WTC11 (cell line): ENCODE data around the gene PTPRG. TPM values are rescaled to one million over a fixed set of nuclear protein-coding genes. Genes with fewer than 3 reads are reported as not detected.

Experiments used
- ATAC-seq: fragments of 200-7000 bp; cut with Tn5 transposase; 2 replicates; pipeline ENCODE4 v1.10.0; 2021; ENCODE audit warnings: mild to moderate bottlenecking, moderate library complexity
- CTCF ChIA-PET: fragments of 300-600 bp; sonication (Branson Sonifier 250); formaldehyde crosslinking; loops from one replicate; lab custom pipeline; 2021; ENCODE audit warnings: antibody characterized with exemption; lab: Charles Lee
- POLR2A ChIA-PET: fragments of 350-600 bp; sonication (Branson Sonifier 250); formaldehyde crosslinking; loops from one replicate; lab custom pipeline; 2021; ENCODE audit warnings: antibody characterized with exemption; lab: Charles Lee
- DNase-seq: peaks from one replicate; pipeline ENCODE4 v3.0.0; 2021; ENCODE audit warnings: low spot score
- H3K27ac Mint-ChIP-seq: 2 replicates; pipeline ENCODE4 v1.8.0; 2021; ENCODE audit warnings: mixed read lengths
- H3K27me3 Mint-ChIP-seq: 2 replicates; pipeline ENCODE4 v1.8.0; 2021; ENCODE audit warnings: low read depth, mild to moderate bottlenecking, moderate library complexity, mixed read lengths
- H3K36me3 Mint-ChIP-seq: 2 replicates; pipeline ENCODE4 v1.8.0; 2021; ENCODE audit warnings: mixed read lengths
- H3K4me1 Mint-ChIP-seq: 2 replicates; pipeline ENCODE4 v1.8.0; 2022; ENCODE audit warnings: mixed read lengths
- H3K4me3 Mint-ChIP-seq: 2 replicates; pipeline ENCODE4 v1.8.0; 2021; ENCODE audit warnings: mild to moderate bottlenecking, moderate library complexity, mixed read lengths
- H3K9me3 Mint-ChIP-seq: 2 replicates; pipeline ENCODE4 v1.8.0; 2021; ENCODE audit warnings: mixed read lengths
- ARID4B ChIP-seq: sonication (generic); formaldehyde crosslinking; IDR thresholded peaks from 2 replicates; pipeline ENCODE4 v1.8.0; 2023; ENCODE audit warnings: missing genetic modification reagents, mild to moderate bottlenecking, borderline replicate concordance
- CBFB ChIP-seq: sonication (generic); formaldehyde crosslinking; IDR thresholded peaks from 2 replicates; pipeline ENCODE4 v1.8.1; 2022; ENCODE audit warnings: mild to moderate bottlenecking, low read depth, missing genetic modification reagents
- ELF4 ChIP-seq: sonication (generic); formaldehyde crosslinking; IDR thresholded peaks from 2 replicates; pipeline ENCODE4 v1.8.1; 2022; ENCODE audit warnings: low read depth, mild to moderate bottlenecking, moderate library complexity, missing genetic modification reagents
- FOXJ3 ChIP-seq: sonication (generic); formaldehyde crosslinking; IDR thresholded peaks from 2 replicates; pipeline ENCODE4 v1.9.0; 2021; ENCODE audit warnings: missing genetic modification reagents, mild to moderate bottlenecking, borderline replicate concordance
- IRF2 ChIP-seq: sonication (generic); formaldehyde crosslinking; IDR thresholded peaks from 2 replicates; pipeline ENCODE4 v1.8.0; 2022; ENCODE audit warnings: low read depth, missing genetic modification reagents, borderline replicate concordance
- JUN ChIP-seq: sonication (generic); formaldehyde crosslinking; IDR thresholded peaks from 2 replicates; pipeline ENCODE4 v1.8.0; 2023; ENCODE audit warnings: mild to moderate bottlenecking, missing genetic modification reagents
- NR3C1 ChIP-seq: sonication (generic); formaldehyde crosslinking; conservative IDR thresholded peaks from 2 replicates; pipeline ENCODE4 v1.8.1; 2023; ENCODE audit warnings: low read depth, mild to moderate bottlenecking, missing genetic modification reagents
- PRDM15 ChIP-seq: sonication (generic); formaldehyde crosslinking; IDR thresholded peaks from 2 replicates; pipeline ENCODE4 v1.8.0; 2022; ENCODE audit warnings: missing genetic modification reagents
- PREB ChIP-seq: sonication (generic); formaldehyde crosslinking; IDR thresholded peaks from 2 replicates; pipeline ENCODE4 v1.8.1; 2022; ENCODE audit warnings: mild to moderate bottlenecking, missing genetic modification reagents, moderate library complexity, borderline replicate concordance
- RELA ChIP-seq: sonication (generic); formaldehyde crosslinking; IDR thresholded peaks from 2 replicates; pipeline ENCODE4 v1.8.1; 2022; ENCODE audit warnings: missing genetic modification reagents, mild to moderate bottlenecking, borderline replicate concordance
- SMAD3 ChIP-seq: sonication (generic); formaldehyde crosslinking; IDR thresholded peaks from 2 replicates; pipeline ENCODE4 v1.8.0; 2022; ENCODE audit warnings: missing genetic modification reagents, mild to moderate bottlenecking, borderline replicate concordance
- SP1 ChIP-seq: sonication (generic); formaldehyde crosslinking; conservative IDR thresholded peaks from 2 replicates; pipeline ENCODE4 v1.8.1; 2022; ENCODE audit warnings: missing genetic modification reagents
- STAT6 ChIP-seq: sonication (generic); formaldehyde crosslinking; conservative IDR thresholded peaks from 2 replicates; pipeline ENCODE4 v1.8.1; 2023; ENCODE audit warnings: mild to moderate bottlenecking, low read depth, missing genetic modification reagents, moderate library complexity
- USF2 ChIP-seq: sonication (generic); formaldehyde crosslinking; IDR thresholded peaks from 2 replicates; pipeline ENCODE4 v1.8.1; 2023; ENCODE audit warnings: mild to moderate bottlenecking, missing genetic modification reagents, moderate library complexity
- ZNF121 ChIP-seq: sonication (generic); formaldehyde crosslinking; IDR thresholded peaks from 2 replicates; pipeline ENCODE4 v1.8.0; 2023; ENCODE audit warnings: missing genetic modification reagents
- ZNF138 ChIP-seq: sonication (generic); formaldehyde crosslinking; conservative IDR thresholded peaks from 2 replicates; pipeline ENCODE4 v1.8.1; 2022; ENCODE audit warnings: mild to moderate bottlenecking, moderate library complexity, missing genetic modification reagents
- ZNF281 ChIP-seq: sonication (generic); formaldehyde crosslinking; IDR thresholded peaks from 2 replicates; pipeline ENCODE4 v1.8.0; 2023; ENCODE audit warnings: mild to moderate bottlenecking, missing genetic modification reagents
- ZNF317 ChIP-seq: sonication (generic); formaldehyde crosslinking; IDR thresholded peaks from 2 replicates; pipeline ENCODE4 v1.8.1; 2023; ENCODE audit warnings: low read depth, mild to moderate bottlenecking, moderate library complexity, missing genetic modification reagents, borderline replicate concordance
- total RNA-seq: library from RNA; stranded (reverse); gene quantifications from 3 replicates; pipeline ENCODE4 v1.2.3, GENCODE V29; 2021

Gene PTPRG
- total RNA-seq, 1 experiment from 2014 or later: 106 TPM

- no peak for TF ChIP-seq ARID4B (CRISPR knock-in tag)
- TF ChIP-seq ZNF281 (CRISPR knock-in tag): 0 out of 2 replicates have a peak, but pooled peaks have one; percentile 8
- Mint-ChIP-seq H3K36me3 (peaks cover 45% of the 10 kb centered on the region), H3K27ac (no peak overlapping the region), H3K4me1 (peaks cover 25% of the 10 kb centered on the region), H3K9me3 (no peaks in the 10 kb centered on the region), H3K4me3 (no peak overlapping the region), H3K27me3 (no peaks in the 10 kb centered on the region; the same call in 1 of the 2 replicates)
- ATAC-seq (no peak), DNase-seq (no peak)
- POLR2A ChIA-PET: no interaction called here
- CTCF ChIA-PET: interaction anchor here (0.5 to 3.4 kb wide), 10 partner anchors 9 to 1445 kb away, joined by 3 to 24 read pairs (median 3); no protein-coding TSS in a partner anchor
Measured at GRCh38 chr3:62189376-62189698, 628.0 kb downstream of the PTPRG start.

GRCh38 chr3:62192891-62193290, 631.5 kb downstream of the PTPRG start:
- CTCF ChIA-PET: no interaction called here
- no peak overlapping the region for H3K27ac Mint-ChIP-seq
- no peaks in the 10 kb centered on the region; the same call in 1 of the 2 replicates for H3K27me3 Mint-ChIP-seq
- H3K4me3 Mint-ChIP-seq: no peak overlapping the region
- H3K4me1 Mint-ChIP-seq: peaks cover 31% of the 10 kb centered on the region
- ATAC-seq: no peak
- peaks cover 36% of the 10 kb centered on the region for H3K36me3 Mint-ChIP-seq
- POLR2A ChIA-PET: no interaction called here
- H3K9me3 Mint-ChIP-seq: no peaks in the 10 kb centered on the region
- DNase-seq: no peak
- TF ChIP-seq FOXJ3 (CRISPR knock-in tag): no peak
- no peak for TF ChIP-seq PRDM15 (CRISPR knock-in tag)
- no peak for TF ChIP-seq JUN (CRISPR knock-in tag)
- TF ChIP-seq ZNF121 (CRISPR knock-in tag): no peak
- no peak for TF ChIP-seq RELA (CRISPR knock-in tag)
- TF ChIP-seq CBFB (CRISPR knock-in tag): no peak
- TF ChIP-seq ZNF138 (CRISPR knock-in tag): no peak
- TF ChIP-seq USF2: no peak
- no peak for TF ChIP-seq SMAD3 (CRISPR knock-in tag)
- no peak for TF ChIP-seq IRF2 (CRISPR knock-in tag)
- TF ChIP-seq SP1 (CRISPR knock-in tag): no peak
- TF ChIP-seq NR3C1 (CRISPR knock-in tag): no peak
- no peak for TF ChIP-seq STAT6
- TF ChIP-seq ZNF317 (CRISPR knock-in tag): no peak
- TF ChIP-seq PREB (CRISPR knock-in tag): no peak
- no peak for TF ChIP-seq ELF4
